ENCODE measurements around the gene KIF25.

Gene KIF25

DNA sequence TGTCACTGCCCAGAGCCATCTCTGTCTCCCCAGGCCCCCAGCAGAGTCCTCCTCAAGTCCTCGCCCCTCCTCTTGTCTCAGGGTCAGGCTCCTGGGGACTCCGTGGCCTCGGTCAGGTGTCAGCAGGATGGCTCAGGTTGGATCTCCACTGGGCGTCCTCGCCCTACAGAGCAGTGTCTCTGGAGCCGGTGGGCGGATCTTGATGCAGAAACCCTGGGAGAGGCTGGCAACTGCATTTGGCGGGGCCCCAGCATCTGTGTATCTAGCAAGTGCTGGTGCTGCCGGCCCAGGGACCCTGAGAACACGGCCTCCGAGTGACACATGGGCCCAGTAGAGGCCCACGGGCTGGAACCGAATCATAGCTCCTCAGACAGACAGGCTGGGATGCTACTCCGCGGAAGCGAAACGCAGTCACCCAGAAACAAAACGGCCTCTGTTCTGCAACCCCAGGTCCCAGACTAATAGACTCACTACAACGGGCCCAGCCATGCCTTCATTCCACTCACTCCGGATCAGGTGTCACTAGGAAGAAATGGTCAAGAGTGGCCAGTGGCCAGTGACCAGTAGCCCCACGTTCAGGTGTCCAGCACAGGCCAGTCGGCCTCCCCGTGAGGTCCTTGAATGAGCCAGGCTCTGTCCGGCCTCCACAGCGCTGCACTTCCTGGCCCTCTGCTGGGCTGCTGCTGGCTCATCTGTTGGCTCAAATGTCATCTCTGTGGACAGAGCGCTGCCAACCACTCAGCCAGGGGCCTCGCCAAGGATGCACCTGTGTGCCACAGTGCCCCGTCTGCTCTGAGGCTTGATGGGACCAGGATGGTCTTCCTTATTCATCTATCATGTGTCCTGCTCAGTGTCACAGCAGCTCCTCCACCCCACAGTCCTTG, 94.2 kb downstream of the KIF25 start:
- no peak for DNase-seq

DNA sequence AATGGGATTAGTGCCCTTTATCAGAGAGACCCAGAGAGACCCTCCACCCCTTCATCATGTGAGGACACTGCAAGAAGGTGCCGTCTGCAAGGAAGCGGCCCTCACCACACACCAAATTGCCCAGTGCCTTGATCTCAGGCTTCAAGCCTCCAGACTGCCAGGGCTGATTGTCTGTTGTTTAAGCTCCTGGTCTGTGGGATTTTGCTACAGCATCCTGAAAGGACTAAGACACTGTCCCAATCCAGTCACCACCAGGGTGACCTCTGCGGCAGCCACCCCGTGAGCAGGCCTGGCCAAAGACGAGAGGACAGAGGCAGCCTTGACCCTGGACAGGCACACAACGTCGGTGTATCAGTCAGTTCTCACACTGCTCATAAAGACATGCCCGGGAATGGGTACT, 95.1 kb downstream of the KIF25 start:
- no peak for DNase-seq

DNA sequence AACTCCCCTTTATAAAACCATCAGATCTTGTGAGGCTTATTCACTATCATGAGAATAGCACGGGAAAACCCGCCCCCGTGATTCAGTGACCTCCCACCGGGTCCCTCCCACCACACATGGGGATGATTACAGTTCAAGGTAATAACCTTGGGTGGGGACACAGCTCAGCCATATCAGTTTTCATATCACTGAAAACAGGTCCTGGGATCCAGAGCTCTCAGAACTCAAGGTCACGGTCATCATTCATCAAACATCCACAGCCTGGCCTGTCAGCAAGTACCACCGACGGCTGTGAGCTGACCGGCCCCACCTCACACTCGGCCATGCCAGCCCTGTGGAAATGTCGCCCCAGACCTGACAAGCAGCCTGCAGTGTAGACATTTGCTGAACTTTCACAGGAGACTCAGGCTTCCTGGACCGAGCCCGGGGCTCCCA, 95.6 kb downstream of the KIF25 start:
- no peak for DNase-seq

DNA sequence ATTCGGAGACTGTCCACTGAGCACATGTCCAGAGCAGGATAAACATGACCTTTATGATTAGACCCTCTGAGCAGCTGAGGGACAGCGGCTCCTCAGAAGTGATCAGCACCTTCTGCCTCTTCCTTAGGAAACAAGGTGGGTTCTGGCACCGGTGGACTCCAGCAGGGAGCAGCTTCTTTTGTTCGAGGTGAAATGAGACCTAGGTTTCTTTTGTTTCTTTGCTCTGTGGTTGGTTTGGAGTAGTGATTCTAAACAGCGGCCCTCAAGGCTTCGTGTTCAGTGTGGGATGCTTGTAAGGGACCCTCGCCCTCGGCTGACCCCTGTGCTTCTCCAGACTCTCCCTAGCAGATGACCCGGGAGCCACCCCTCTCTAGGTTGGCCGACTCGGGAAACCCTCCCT, 96.2 kb downstream of the KIF25 start:
- DNase-seq: no peak
